GM21447 (cell line): ENCODE data around the gene HSD17B4.
"Not testable (repeated sequence)": the region's sequence is repeated elsewhere in the genome, so short reads cannot be mapped to it uniquely, and the experiment has no call there.

ENCODE experiments used
- ATAC-seq: cut with Tn5 transposase; IDR thresholded peaks from one replicate; pipeline ENCODE4 v1.9.1; 2021; ENCODE audit not compliant: unreplicated experiment

The HSD17B4 gene

GRCh38 chr5:119452373-119453039, at the start of gene HSD17B4:
Gene HSD17B4 (plus strand): TSS chr5:119452497. CDS start chr5:119452576, 79 bp downstream.
- peak; percentile 95 for ATAC-seq

GRCh38 chr5:119402555-119402954, 49.7 kb upstream of the HSD17B4 start:
- ATAC-seq = no peak

GRCh38 chr5:119404033-119404432, 48.3 kb upstream of the HSD17B4 start:
- no peak for ATAC-seq

GRCh38 chr5:119405419-119405818, 46.9 kb upstream of the HSD17B4 start:
- peak; percentile 46 for ATAC-seq

- no peak for ATAC-seq
These were observed 45.7 kb upstream of the HSD17B4 start for GRCh38 chr5:119406551-119407110.

- no peak for ATAC-seq
These were observed 43.0 kb upstream of the HSD17B4 start for GRCh38 chr5:119409235-119409815.

GRCh38 chr5:119410448-119411159, 41.7 kb upstream of the HSD17B4 start:
- no peak for ATAC-seq

- peak; percentile 73 for ATAC-seq
These were observed 40.7 kb upstream of the HSD17B4 start for GRCh38 chr5:119411361-119412278.

- no peak for ATAC-seq
These were observed 39.7 kb upstream of the HSD17B4 start for GRCh38 chr5:119412279-119413227.

- ATAC-seq = not testable (repeated sequence)
These were observed 38.1 kb upstream of the HSD17B4 start for GRCh38 chr5:119414124-119414734.

GRCh38 chr5:119417891-119418605, 34.2 kb upstream of the HSD17B4 start:
- ATAC-seq = no peak

- ATAC-seq = peak; percentile 70
These were observed 33.6 kb upstream of the HSD17B4 start for GRCh38 chr5:119418606-119419100.

- no peak for ATAC-seq
These were observed 32.1 kb upstream of the HSD17B4 start for GRCh38 chr5:119420169-119420568.

GRCh38 chr5:119426057-119426456, 26.2 kb upstream of the HSD17B4 start:
- ATAC-seq = no peak

- no peak for ATAC-seq
These were observed 25.2 kb upstream of the HSD17B4 start for GRCh38 chr5:119427060-119427459.

- not testable (repeated sequence) for ATAC-seq
These were observed 24.7 kb upstream of the HSD17B4 start for GRCh38 chr5:119427596-119427995.

GRCh38 chr5:119428166-119428565, 24.1 kb upstream of the HSD17B4 start:
- ATAC-seq = not testable (repeated sequence)

- ATAC-seq = not testable (repeated sequence)
These were observed 23.7 kb upstream of the HSD17B4 start for GRCh38 chr5:119428574-119428973.
